Smooth muscle cell (in vitro differentiated cells): ENCODE measurements around the gene FRS2. TPM values are rescaled to one million over a fixed set of nuclear protein-coding genes. Genes with fewer than 3 reads are reported as not detected.

Experiments used
- DNase-seq: peaks from one replicate; lab custom pipeline; 2025; ENCODE audit not compliant: unreplicated experiment; lab: John Stamatoyannopoulos, UW
- H2AFZ ChIP-seq: fragments of 200-600 bp; sonication (generic); 2 replicates; pipeline ENCODE4 v1.6.0; 2016; ENCODE audit warnings: antibody characterized with exemption, low read depth, mild to moderate bottlenecking
- H3F3A ChIP-seq: fragments of 200-600 bp; sonication (generic); 2 replicates; pipeline ENCODE4 v1.6.0; 2017; ENCODE audit warnings: antibody characterized with exemption, low read depth
- H3K27ac ChIP-seq: fragments of 200-600 bp; sonication (generic); 2 replicates; pipeline ENCODE4 v1.5.1; 2016; ENCODE audit warnings: low read depth, mild to moderate bottlenecking
- H3K27me3 ChIP-seq: fragments of 200-600 bp; sonication (generic); 2 replicates; pipeline ENCODE4 v1.6.1; 2016; ENCODE audit warnings: low read depth, mild to moderate bottlenecking
- H3K36me3 ChIP-seq: fragments of 200-600 bp; sonication (generic); 2 replicates; pipeline ENCODE4 v1.5.1; 2016; ENCODE audit warnings: low read depth
- H3K4me1 ChIP-seq: fragments of 200-600 bp; sonication (generic); 2 replicates; pipeline ENCODE4 v1.5.1; 2016; ENCODE audit warnings: low read depth
- H3K4me2 ChIP-seq: fragments of 200-600 bp; sonication (generic); 2 replicates; pipeline ENCODE4 v1.6.0; 2016; ENCODE audit warnings: mild to moderate bottlenecking
- H3K4me3 ChIP-seq: fragments of 200-600 bp; sonication (generic); 2 replicates; pipeline ENCODE4 v1.5.1; 2016; ENCODE audit warnings: mild to moderate bottlenecking
- H3K79me2 ChIP-seq: fragments of 200-600 bp; sonication (generic); 2 replicates; pipeline ENCODE4 v1.6.0; 2016; ENCODE audit warnings: low read depth, mild to moderate bottlenecking
- H3K9ac ChIP-seq: fragments of 200-600 bp; sonication (generic); 2 replicates; pipeline ENCODE4 v1.6.0; 2016; ENCODE audit warnings: low read depth
- H3K9me3 ChIP-seq: fragments of 200-600 bp; sonication (generic); replicated peaks from 2 replicates; pipeline ENCODE4 v1.5.1; 2016; ENCODE audit warnings: low read depth
- H4K20me1 ChIP-seq: fragments of 200-600 bp; sonication (generic); 2 replicates; pipeline ENCODE4 v1.6.0; 2016; ENCODE audit warnings: low read depth
- CTCF ChIP-seq: fragments of 200-600 bp; sonication (generic); IDR thresholded peaks from 2 replicates; pipeline ENCODE4 v1.5.1; 2017; ENCODE audit warnings: borderline replicate concordance, mild to moderate bottlenecking, antibody characterized with exemption; ENCODE audit not compliant: insufficient read depth, poor library complexity, severe bottlenecking
- WGBS: methylation state at CpG from one replicate; pipeline ENCODE4 v1.1.7; 2016; ENCODE audit warnings: low lambda C conversion rate; 5-methylcytosine and 5-hydroxymethylcytosine counted together
- polyA plus RNA-seq: library from polyadenylated mRNA; unstranded; fragments of >200 nt; fragmentation: Nextera tagmentation; extraction: Ambion mirVana; gene quantifications from 2 replicates; pipeline ENCODE4 v1.2.1, GENCODE V29; 2016
- total RNA-seq: library from RNA; depleted of rRNA; stranded (reverse); fragments of >200 nt; gene quantifications from 2 replicates; pipeline ENCODE4 v1.2.3, GENCODE V29; 2014

FRS2 gene
- total and polyA plus RNA-seq, 2 experiments from 2014 or later = 23.8 to 90.2 TPM

GRCh38 chr12:69585189-69586062, 115.2 kb downstream of the FRS2 start, which contains the start of gene CCT2:
CCT2 (plus strand) TSS chr12:69585459; CDS start chr12:69585522, 63 bp downstream.
- Histone ChIP-seq H3F3A (peaks cover 11% of the 10 kb centered on the region), H2AFZ (peak within 1 kb of the TSS; percentile 87), H3K36me3 (peaks cover 27% of the 10 kb centered on the region), H3K4me3 (peak within 1 kb of the TSS; percentile 95), H3K9me3 (no peaks in the 10 kb centered on the region), H3K27ac (peak within 1 kb of the TSS; percentile 96), H3K27me3 (no peaks in the 10 kb centered on the region), H4K20me1 (peaks cover 8% of the 10 kb centered on the region), H3K79me2 (peaks cover 37% of the 10 kb centered on the region), H3K9ac (peak within 1 kb of the TSS; percentile 96), H3K4me2 (peak within 1 kb of the TSS; percentile 99), H3K4me1 (peaks cover 21% of the 10 kb centered on the region)
- peak; percentile 82 for DNase-seq
- 2% methylated on average over 62 of the region's 63 CpGs for WGBS
- peak; percentile 35 for TF ChIP-seq CTCF

GRCh38 chr12:69588527-69588926, 118.3 kb downstream of the FRS2 start:
- no peaks in the 10 kb centered on the region for H3F3A ChIP-seq
- peaks cover 21% of the 10 kb centered on the region for H3K4me1 ChIP-seq
- H3K9ac ChIP-seq = no peak overlapping the region
- no peak overlapping the region for H3K27ac ChIP-seq
- peaks cover 10% of the 10 kb centered on the region for H4K20me1 ChIP-seq
- no peaks in the 10 kb centered on the region for H3K27me3 ChIP-seq
- no peak overlapping the region for H2AFZ ChIP-seq
- H3K9me3 ChIP-seq = no peaks in the 10 kb centered on the region
- no peak overlapping the region for H3K4me2 ChIP-seq
- over 99% methylated on average over 4 of the region's 4 CpGs for WGBS
- peaks cover 37% of the 10 kb centered on the region for H3K79me2 ChIP-seq
- TF ChIP-seq CTCF = no peak
- H3K36me3 ChIP-seq = peaks cover 44% of the 10 kb centered on the region
- no peak overlapping the region for H3K4me3 ChIP-seq
- no peak for DNase-seq

GRCh38 chr12:69589082-69589481, 118.9 kb downstream of the FRS2 start:
- no peak overlapping the region for H2AFZ ChIP-seq
- no peak overlapping the region for H3K4me2 ChIP-seq
- H3K27ac ChIP-seq = no peak overlapping the region
- no peaks in the 10 kb centered on the region for H3F3A ChIP-seq
- whole genome bisulfite sequencing = 93% methylated on average over 2 of the region's 2 CpGs
- H4K20me1 ChIP-seq = peaks cover 10% of the 10 kb centered on the region
- DNase-seq = no peak
- H3K36me3 ChIP-seq = peaks cover 47% of the 10 kb centered on the region
- no peaks in the 10 kb centered on the region for H3K9me3 ChIP-seq
- H3K9ac ChIP-seq = no peak overlapping the region
- no peaks in the 10 kb centered on the region for H3K27me3 ChIP-seq
- H3K4me1 ChIP-seq = peaks cover 21% of the 10 kb centered on the region
- no peak for TF ChIP-seq CTCF
- H3K79me2 ChIP-seq = peaks cover 37% of the 10 kb centered on the region
- H3K4me3 ChIP-seq = no peak overlapping the region

GRCh38 chr12:69595689-69596088, 125.5 kb downstream of the FRS2 start:
- Histone ChIP-seq H3F3A (peaks cover 6% of the 10 kb centered on the region), H4K20me1 (peaks cover 14% of the 10 kb centered on the region), H2AFZ (no peak overlapping the region), H3K9me3 (no peaks in the 10 kb centered on the region), H3K79me2 (no peaks in the 10 kb centered on the region), H3K4me3 (no peak overlapping the region), H3K27ac (no peak overlapping the region), H3K27me3 (no peaks in the 10 kb centered on the region), H3K9ac (no peak overlapping the region), H3K4me1 (no peaks in the 10 kb centered on the region), H3K4me2 (no peak overlapping the region), H3K36me3 (peaks cover 56% of the 10 kb centered on the region)
- 100% methylated on average over 2 of the region's 2 CpGs for WGBS
- DNase-seq = no peak
- no peak for TF ChIP-seq CTCF
